ENCODE data around the gene SNTA1. TPM values are rescaled to one million over a fixed set of nuclear protein-coding genes. Genes with fewer than 3 reads are reported as not detected.

The SNTA1 gene
- total and polyA plus RNA-seq, 9 of the 15 experiments (the other 6 are each of a cell fraction or from before 2014, with no cell fraction given), result 1.2 to 40.8 (median 20.3) TPM

- peak; percentile 78 to 91 (median 82) for DNase-seq (ENCODE audit: extremely low read depth in 1 of 4, low spot score in 3 of 4)
- peak; percentile 88 for FAIRE-seq
- no peaks in the 10 kb centered on the region for H3K9me1 ChIP-seq (ENCODE audit: control insufficient read depth, insufficient read depth, low read length)
- POLR2A ChIA-PET, result interaction anchor here (1.1 to 1.6 kb wide), 2 partner anchors 10 to 21 kb away, joined by 3 to 8 read pairs; no protein-coding TSS in a partner anchor
- H3K9me3 ChIP-seq (replicated peaks; ENCODE audit: control insufficient read depth, insufficient read depth, low read depth, low read length), result no peaks in the 10 kb centered on the region; the same call in none of the 2 replicates
- peak; percentile 87 for ATAC-seq
- peak overlapping the region; percentile 15 to 64 for H3K9ac ChIP-seq (ENCODE audit: insufficient read depth in 1 of 2, low read depth in 2 of 2, low read length in 2 of 2)
- in situ Hi-C loops (cut with MboI) (no loop called here), intact Hi-C loops (cut with micrococcal nuclease) (no loop called here)
- peaks cover 3% of the 10 kb centered on the region; the same call in 1 of the 3 replicates for H3K79me2 ChIP-seq (ENCODE audit: control insufficient read depth, insufficient read depth, low read length)
- H4K20me1 ChIP-seq (replicated peaks; ENCODE audit: control insufficient read depth, insufficient read depth, low read length), result no peaks in the 10 kb centered on the region
- H3K36me3 ChIP-seq (ENCODE audit: control insufficient read depth, insufficient read depth, low read length), result peaks cover 8% of the 10 kb centered on the region
- BruUV-seq (replicated peaks), result no TSS peak
- H3K4me1 ChIP-seq (replicated peaks in 1 of 2; ENCODE audit: control insufficient read depth in 2 of 2, insufficient read depth in 2 of 2, low read length in 2 of 2), result peaks cover 35 to 36% of the 10 kb centered on the region in 2 experiments
- peak overlapping the region; percentile 63 for H2AFZ ChIP-seq (ENCODE audit: low read depth, low read length)
- CTCF ChIA-PET (ENCODE audit: low intra/inter-chr PET ratio), result no interaction called here
- no peak overlapping the region for H3K4me3 ChIP-seq
- peak overlapping the region; percentile 87 for H3K27ac ChIP-seq (ENCODE audit: extremely low read depth, low read depth, low read length)
- H3K4me2 ChIP-seq (ENCODE audit: insufficient read depth, low read length), result peak overlapping the region; percentile 59
- WGBS (ENCODE audit: insufficient coverage, low coverage, missing lambda C conversion rate), result 5% methylated on average over 4 of the region's 7 CpGs
- no peaks in the 10 kb centered on the region for H3K27me3 ChIP-seq (ENCODE audit: control insufficient read depth in 2 of 2, insufficient read depth in 2 of 2, low read length in 2 of 2)
- TF ChIP-seq ZFX (CRISPR knock-in tag; IDR thresholded peaks at IDR 0.05), result peak; percentile 79
- TF ChIP-seq LCOR (CRISPR knock-in tag; IDR thresholded peaks at IDR 0.05), result no peak
- peak in 1 of 2 experiments; percentile 53; a peak in 1 of 4 replicates for TF ChIP-seq TBL1XR1 (IDR thresholded peaks at IDR 0.05; ENCODE audit: low read length in 2 of 2)
- no peak for TF ChIP-seq PKNOX1 (IDR thresholded peaks at IDR 0.05)
- peak; percentile 67 for TF ChIP-seq CBFA2T3 (IDR thresholded peaks at IDR 0.05)
- TF ChIP-seq ZBTB11 (CRISPR knock-in tag; IDR thresholded peaks at IDR 0.05), result peak in 1 of 3 experiments; percentile 38; a peak in 1 of 6 replicates
- peak; percentile 80 for TF ChIP-seq VEZF1 (CRISPR knock-in tag; IDR thresholded peaks at IDR 0.05)
- TF ChIP-seq RCOR1 (IDR thresholded peaks at IDR 0.05; ENCODE audit: borderline replicate concordance in 1 of 2, low read depth in 2 of 2, low read length in 2 of 2), result peak in 1 of 2 experiments; percentile 68; a peak in 2 of 4 replicates
- TF ChIP-seq PBX2 (CRISPR knock-in tag; IDR thresholded peaks at IDR 0.05; ENCODE audit: low read depth), result no peak
- no peak for TF ChIP-seq PBX2 (tag; conservative IDR thresholded peaks at IDR 0.05; ENCODE audit: low read depth)
- TF ChIP-seq CC2D1A (IDR thresholded peaks at IDR 0.05), result no peak
Observed at GRCh38 chr20:33423141-33423834, 20.3 kb downstream of the SNTA1 start.
